Prostate gland (tissue), 2 donors: ENCODE data around the gene PKNOX2. TPM values are rescaled to one million over a fixed set of nuclear protein-coding genes. Genes with fewer than 3 reads are reported as not detected.

Source experiments
- DNase-seq: peaks from one replicate; pipeline ENCODE4 v3.0.0-alpha.2; 2019; ENCODE audit warnings: low spot score
- H3K27ac ChIP-seq, 2 donors: fragments of 200-600 bp; sonication (generic); 2 replicates each; pipeline ENCODE4 v1.5.1; 2017 to 2019
- H3K27me3 ChIP-seq: fragments of 200-600 bp; sonication (generic); replicated peaks from 2 replicates; pipeline ENCODE4 v1.5.1; 2019; ENCODE audit not compliant: insufficient read depth
- H3K36me3 ChIP-seq, 2 donors: fragments of 200-600 bp; sonication (generic); 1 replicate in 1 of 2; 2 replicates in 1 of 2; pipeline versions ENCODE4 v1.5.1 to v1.8.1; 2017 to 2019
- H3K4me1 ChIP-seq: fragments of 200-600 bp; sonication (generic); replicated peaks from 2 replicates; pipeline ENCODE4 v1.5.1; 2019
- H3K4me3 ChIP-seq, 2 donors: fragments of 200-600 bp; sonication (generic); 2 replicates each; pipeline ENCODE4 v1.5.1; 2017 to 2019
- H3K9me3 ChIP-seq: fragments of 200-600 bp; sonication (generic); 2 replicates; pipeline ENCODE4 v1.5.1; 2017
- POLR2A ChIP-seq: fragments of 450-650 bp; IDR thresholded peaks from one replicate; pipeline ENCODE4 v1.6.1; 2016; ENCODE audit warnings: antibody characterized with exemption, mild to moderate bottlenecking
- POLR2AphosphoS5 ChIP-seq: sonication (generic); formaldehyde crosslinking; IDR thresholded peaks from one replicate; pipeline ENCODE4 v1.6.1; 2017; ENCODE audit warnings: antibody characterized with exemption
- WGBS: methylation state at CpG from one replicate; pipeline ENCODE4 v1.1.5; 2018; 5-methylcytosine and 5-hydroxymethylcytosine counted together
- intact Hi-C: fragments of 100-400 bp; cut with DNase I; formaldehyde crosslinking; loops from one replicate; pipeline ENCODE4 v1.14.2; 2022
- total RNA-seq, 2 donors: library from RNA; depleted of rRNA; stranded (reverse); fragments of >200 nt; gene quantifications; one replicate each; pipeline ENCODE4 v1.1.0, GENCODE V29; 2016
- TF ChIP-seq, protein P1 (sequence below), 4 experiments: fragments of 200-600 bp in 2 of 4; fragments of 450-650 bp in 2 of 4; sonication (generic) in 2 of 4; IDR thresholded peaks; 1 replicate in 3 of 4; 2 replicates in 1 of 4; pipeline ENCODE4 v1.5.1; 2016 to 2019; ENCODE audit warnings: antibody characterized with exemption in 4 of 4, mild to moderate bottlenecking in 2 of 4, moderate library complexity in 2 of 4

The PKNOX2 gene
- total RNA-seq, 2 donors from 2014 or later = 12.3 to 14.7 TPM

DNA sequence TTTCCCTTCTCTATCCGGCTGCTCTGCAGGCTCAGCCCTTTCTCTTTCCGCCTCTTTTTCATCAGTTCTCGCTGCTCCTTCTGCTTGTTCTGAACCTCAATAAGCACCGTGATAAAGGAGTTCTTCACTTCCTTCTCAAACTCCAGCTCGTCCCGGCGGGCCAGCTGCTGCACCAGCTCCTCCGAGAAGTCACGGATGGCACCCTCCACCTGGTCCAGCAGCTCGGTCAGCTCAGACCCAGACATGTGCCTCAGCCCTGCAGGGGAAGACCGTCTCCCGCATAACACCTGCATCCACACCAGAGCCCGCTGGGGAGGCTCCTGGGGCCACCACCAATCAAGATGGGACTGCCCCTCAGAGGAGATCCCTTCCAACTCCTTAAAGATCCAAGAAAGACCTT, 291.3 kb downstream of the PKNOX2 start:
- H3K4me3 ChIP-seq = no peak overlapping the region
- no peaks in the 10 kb centered on the region for H3K36me3 ChIP-seq
- H3K27ac ChIP-seq = no peak overlapping the region
- H3K27me3 ChIP-seq = no peaks in the 10 kb centered on the region
- no peaks in the 10 kb centered on the region for H3K9me3 ChIP-seq
- no peak for TF ChIP-seq POLR2AphosphoS5
- TF ChIP-seq POLR2A = no peak
- TF ChIP-seq, protein P1, sequence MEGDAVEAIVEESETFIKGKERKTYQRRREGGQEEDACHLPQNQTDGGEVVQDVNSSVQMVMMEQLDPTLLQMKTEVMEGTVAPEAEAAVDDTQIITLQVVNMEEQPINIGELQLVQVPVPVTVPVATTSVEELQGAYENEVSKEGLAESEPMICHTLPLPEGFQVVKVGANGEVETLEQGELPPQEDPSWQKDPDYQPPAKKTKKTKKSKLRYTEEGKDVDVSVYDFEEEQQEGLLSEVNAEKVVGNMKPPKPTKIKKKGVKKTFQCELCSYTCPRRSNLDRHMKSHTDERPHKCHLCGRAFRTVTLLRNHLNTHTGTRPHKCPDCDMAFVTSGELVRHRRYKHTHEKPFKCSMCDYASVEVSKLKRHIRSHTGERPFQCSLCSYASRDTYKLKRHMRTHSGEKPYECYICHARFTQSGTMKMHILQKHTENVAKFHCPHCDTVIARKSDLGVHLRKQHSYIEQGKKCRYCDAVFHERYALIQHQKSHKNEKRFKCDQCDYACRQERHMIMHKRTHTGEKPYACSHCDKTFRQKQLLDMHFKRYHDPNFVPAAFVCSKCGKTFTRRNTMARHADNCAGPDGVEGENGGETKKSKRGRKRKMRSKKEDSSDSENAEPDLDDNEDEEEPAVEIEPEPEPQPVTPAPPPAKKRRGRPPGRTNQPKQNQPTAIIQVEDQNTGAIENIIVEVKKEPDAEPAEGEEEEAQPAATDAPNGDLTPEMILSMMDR (IDR thresholded peaks at IDR 0.05) = no peak
- 93% methylated on average over 13 of the region's 13 CpGs for WGBS
- intact Hi-C loops = no loop called here
- no peak for DNase-seq
- H3K4me1 ChIP-seq = no peaks in the 10 kb centered on the region

DNA sequence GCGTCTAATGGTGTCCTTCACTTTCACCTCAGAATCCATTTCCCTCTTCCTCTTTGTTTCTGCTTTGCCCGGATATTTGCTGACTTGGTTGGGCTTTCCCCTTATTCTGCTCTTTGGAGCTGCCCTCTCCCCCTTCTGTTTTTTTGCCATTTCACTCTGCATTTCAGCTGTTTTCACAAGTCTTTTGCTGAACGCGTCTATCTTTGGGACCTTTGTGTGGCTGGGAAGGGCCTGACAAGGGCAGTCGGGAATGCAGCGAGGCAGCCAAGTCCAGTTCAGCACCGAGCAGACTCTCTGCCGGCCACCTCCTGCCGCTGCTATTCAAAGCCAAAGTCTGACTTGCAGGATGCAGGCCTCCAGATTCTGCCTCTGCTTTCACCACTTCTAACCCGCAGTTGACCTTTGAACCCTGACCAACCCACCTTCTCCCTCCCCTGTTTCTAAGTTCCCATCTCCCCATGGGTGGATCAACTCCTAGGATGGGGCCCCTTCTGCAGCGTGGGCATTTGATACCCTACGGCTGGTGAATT, 293.3 kb downstream of the PKNOX2 start:
- WGBS = 45% methylated on average over 12 of the region's 12 CpGs
- H3K4me3 ChIP-seq = no peak overlapping the region
- intact Hi-C loops = no loop called here
- no peaks in the 10 kb centered on the region for H3K9me3 ChIP-seq
- TF ChIP-seq, protein P1 (IDR thresholded peaks at IDR 0.05) = no peak
- TF ChIP-seq POLR2A (no peak), POLR2AphosphoS5 (no peak)
- no peaks in the 10 kb centered on the region for H3K4me1 ChIP-seq
- no peak overlapping the region for H3K27ac ChIP-seq
- H3K36me3 ChIP-seq = no peaks in the 10 kb centered on the region
- DNase-seq = no peak
- no peaks in the 10 kb centered on the region for H3K27me3 ChIP-seq

DNA sequence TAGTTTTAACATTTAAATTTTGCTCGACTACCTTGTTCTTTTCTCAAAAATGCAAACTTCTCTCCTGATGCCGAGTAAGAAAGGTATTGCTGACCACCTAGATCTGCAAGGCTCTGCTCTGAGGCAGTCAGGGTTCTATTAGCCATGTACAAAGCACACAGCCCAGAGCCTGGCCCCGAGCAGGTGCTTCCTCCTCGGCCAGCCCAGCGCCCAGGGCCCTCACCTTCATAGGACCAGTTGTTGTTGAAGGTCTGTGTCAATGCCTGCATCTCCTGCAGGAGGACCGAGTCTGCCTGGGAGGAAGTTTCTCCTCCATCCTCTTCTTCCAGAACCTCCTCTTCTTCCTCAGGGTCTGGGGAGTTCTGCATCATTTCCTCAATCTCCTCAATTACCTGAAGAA, 295.7 kb downstream of the PKNOX2 start:
- no peak for DNase-seq
- Histone ChIP-seq H3K27me3 (no peaks in the 10 kb centered on the region), H3K27ac (no peak overlapping the region), H3K4me1 (no peaks in the 10 kb centered on the region), H3K4me3 (no peak overlapping the region), H3K36me3 (no peaks in the 10 kb centered on the region), H3K9me3 (no peaks in the 10 kb centered on the region)
- intact Hi-C loops = no loop called here
- WGBS = 85% methylated on average over 6 of the region's 6 CpGs
- TF ChIP-seq POLR2AphosphoS5 (no peak), POLR2A (no peak)
- TF ChIP-seq, protein P1 (IDR thresholded peaks at IDR 0.05) = no peak

DNA sequence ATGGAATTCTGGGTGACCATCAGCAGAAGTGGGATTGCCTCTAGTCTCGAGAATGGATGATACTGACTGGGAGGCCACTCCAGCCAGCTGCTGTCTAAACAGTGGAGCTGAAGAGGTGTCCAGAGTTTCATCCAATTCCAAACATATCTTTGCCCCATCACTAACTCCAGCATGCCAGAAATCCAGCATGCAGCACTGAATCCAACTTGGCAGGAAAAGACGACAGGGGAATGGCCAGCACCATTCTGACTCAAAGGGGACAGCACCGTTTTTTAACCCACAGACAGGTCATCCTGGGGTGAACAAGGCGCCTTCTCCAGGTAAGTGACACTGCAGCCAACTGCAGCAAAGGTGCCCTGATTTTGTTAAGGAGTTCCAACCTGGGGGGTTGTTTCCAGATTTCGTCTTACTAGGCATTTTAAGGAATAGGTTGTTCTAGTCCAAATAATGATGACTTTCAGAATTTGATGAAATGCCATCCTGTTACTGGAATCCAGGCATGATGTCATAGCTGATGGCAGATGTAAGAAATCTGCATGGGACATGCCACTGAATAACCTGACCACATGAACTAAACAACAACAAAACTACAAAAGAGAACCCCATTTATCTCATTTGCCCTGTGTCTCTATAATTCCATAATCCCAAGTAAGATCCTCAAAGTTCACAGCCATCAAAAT, 299.2 kb downstream of the PKNOX2 start:
- TF ChIP-seq POLR2A (no peak), POLR2AphosphoS5 (no peak)
- TF ChIP-seq, protein P1 (IDR thresholded peaks at IDR 0.05) = no peak
- DNase-seq = no peak
- no peaks in the 10 kb centered on the region for H3K9me3 ChIP-seq
- no peaks in the 10 kb centered on the region for H3K4me1 ChIP-seq
- H3K36me3 ChIP-seq = no peaks in the 10 kb centered on the region
- H3K27me3 ChIP-seq = no peaks in the 10 kb centered on the region
- no peak overlapping the region for H3K27ac ChIP-seq
- intact Hi-C loops = no loop called here
- H3K4me3 ChIP-seq = no peak overlapping the region
- WGBS = 85% methylated on average over 5 of the region's 5 CpGs

DNA sequence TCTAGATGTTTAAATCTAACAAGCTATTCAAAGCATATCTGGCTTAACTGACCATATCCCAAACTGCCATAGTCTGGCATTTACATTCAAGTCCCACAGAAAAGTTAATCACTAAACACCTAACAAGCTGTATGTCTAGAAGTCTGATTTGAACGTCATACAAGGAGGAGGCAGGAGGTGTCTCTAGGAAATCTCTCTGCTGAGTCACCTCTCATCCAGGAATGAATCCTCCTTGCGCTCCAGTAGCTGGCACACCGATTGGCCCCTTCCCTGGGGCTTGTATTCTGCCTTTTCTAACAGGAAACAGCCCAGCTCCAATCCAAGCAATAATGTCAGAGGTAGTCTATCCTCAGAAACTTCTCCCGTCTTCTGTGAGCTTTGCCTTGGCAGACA, 299.7 kb downstream of the PKNOX2 start:
- H3K4me3 ChIP-seq = no peak overlapping the region
- TF ChIP-seq POLR2A (no peak), POLR2AphosphoS5 (no peak)
- TF ChIP-seq, protein P1 (IDR thresholded peaks at IDR 0.05) = no peak
- no peaks in the 10 kb centered on the region for H3K4me1 ChIP-seq
- 76% methylated on average over 4 of the region's 4 CpGs for WGBS
- H3K27ac ChIP-seq = no peak overlapping the region
- H3K36me3 ChIP-seq = no peaks in the 10 kb centered on the region
- intact Hi-C loops = no loop called here
- no peaks in the 10 kb centered on the region for H3K27me3 ChIP-seq
- H3K9me3 ChIP-seq = no peaks in the 10 kb centered on the region
- DNase-seq = no peak
